Liver (tissue), 9 donors: ENCODE measurements around the gene ZBTB4. TPM values are rescaled to one million over a fixed set of nuclear protein-coding genes. Genes with fewer than 3 reads are reported as not detected.

Source experiments
- DNase-seq: peaks from one replicate; pipeline ENCODE4 v3.0.0-alpha.2; 2017; ENCODE audit warnings: low spot score
- H3K27ac ChIP-seq, 2 donors: one replicate each; pipeline ENCODE4 v1.7.0; 2013; ENCODE audit warnings: inconsistent platforms in 2 of 2, low read length in 2 of 2, control low read depth in 1 of 2, low read depth in 1 of 2, mild to moderate bottlenecking in 1 of 2
- H3K27me3 ChIP-seq, 4 donors: one replicate each; pipeline versions ENCODE4 v1.6.1 to v1.7.0; 2013; ENCODE audit warnings: low read length in 3 of 4, inconsistent platforms in 1 of 4, mild to moderate bottlenecking in 1 of 4, moderate library complexity in 1 of 4; ENCODE audit not compliant: control insufficient read depth in 4 of 4, insufficient read depth in 4 of 4
- H3K36me3 ChIP-seq, 4 donors: one replicate each; pipeline versions ENCODE4 v1.6.1 to v1.7.0; 2013; ENCODE audit warnings: low read length in 3 of 4, mild to moderate bottlenecking in 3 of 4, low read depth in 1 of 4, moderate library complexity in 1 of 4; ENCODE audit not compliant: control insufficient read depth in 4 of 4, insufficient read depth in 3 of 4
- H3K4me1 ChIP-seq, 4 donors: one replicate each; pipeline versions ENCODE4 v1.6.1 to v1.7.0; 2013; ENCODE audit warnings: low read length in 3 of 4, mild to moderate bottlenecking in 3 of 4, moderate library complexity in 1 of 4; ENCODE audit not compliant: control insufficient read depth in 4 of 4, insufficient read depth in 4 of 4
- H3K4me3 ChIP-seq, 3 donors: one replicate each; pipeline versions ENCODE4 v1.6.1 to v1.7.0; 2013; ENCODE audit warnings: low read length in 3 of 3, control low read depth in 1 of 3, low read depth in 1 of 3, mild to moderate bottlenecking in 1 of 3
- H3K9ac ChIP-seq, 2 donors: one replicate each; pipeline ENCODE4 v1.7.0; 2013; ENCODE audit warnings: low read length in 2 of 2, mild to moderate bottlenecking in 2 of 2, moderate library complexity in 2 of 2, control low read depth in 1 of 2, low read depth in 1 of 2
- H3K9me3 ChIP-seq, 4 donors: one replicate each; pipeline versions ENCODE4 v1.6.1 to v1.7.0; 2013; ENCODE audit warnings: low read length in 3 of 4; ENCODE audit not compliant: control insufficient read depth in 4 of 4
- EGR1 ChIP-seq, 2 donors: IDR thresholded peaks; 2 replicates each; pipeline ENCODE4 v1.6.1; 2016 to 2018; ENCODE audit warnings: antibody characterized with exemption in 2 of 2, low read depth in 2 of 2
- FOXA1 ChIP-seq: IDR thresholded peaks from 2 replicates; pipeline ENCODE4 v1.6.1; 2016; ENCODE audit warnings: antibody characterized with exemption
- FOXA2 ChIP-seq: IDR thresholded peaks from 2 replicates; pipeline ENCODE4 v1.6.1; 2016; ENCODE audit warnings: antibody characterized with exemption
- GABPA ChIP-seq, 2 donors: IDR thresholded peaks in 1 of 2; conservative IDR thresholded peaks in 1 of 2; 2 replicates each; pipeline ENCODE4 v1.6.1; 2016; ENCODE audit warnings: antibody characterized with exemption in 2 of 2, mild to moderate bottlenecking in 1 of 2, moderate library complexity in 1 of 2
- HNF4A ChIP-seq, 2 donors: conservative IDR thresholded peaks; 2 replicates each; pipeline ENCODE4 v1.6.1; 2016; ENCODE audit warnings: antibody characterized with exemption in 2 of 2, mild to moderate bottlenecking in 2 of 2
- JUND ChIP-seq, 2 donors: IDR thresholded peaks; 2 replicates each; pipeline ENCODE4 v1.6.1; 2016; ENCODE audit warnings: antibody characterized with exemption in 2 of 2
- NR2F2 ChIP-seq: IDR thresholded peaks from 2 replicates; pipeline ENCODE4 v1.6.1; 2016; ENCODE audit warnings: antibody characterized with exemption
- RAD21 ChIP-seq, 2 donors: IDR thresholded peaks; 2 replicates each; pipeline ENCODE4 v1.6.1; 2016; ENCODE audit warnings: antibody characterized with exemption in 2 of 2, mild to moderate bottlenecking in 2 of 2
- REST ChIP-seq: IDR thresholded peaks from 2 replicates; pipeline ENCODE4 v1.6.1; 2016; ENCODE audit warnings: antibody characterized with exemption, mild to moderate bottlenecking
- RXRA ChIP-seq, 2 donors: IDR thresholded peaks; 2 replicates each; pipeline ENCODE4 v1.6.1; 2017 to 2018; ENCODE audit warnings: antibody characterized with exemption in 2 of 2, mild to moderate bottlenecking in 1 of 2
- SP1 ChIP-seq: IDR thresholded peaks from 2 replicates; pipeline ENCODE4 v1.6.1; 2018; ENCODE audit warnings: antibody characterized with exemption, mild to moderate bottlenecking
- TAF1 ChIP-seq: conservative IDR thresholded peaks from 2 replicates; pipeline ENCODE4 v1.6.1; 2016; ENCODE audit warnings: antibody characterized with exemption, mild to moderate bottlenecking
- YY1 ChIP-seq: IDR thresholded peaks from 2 replicates; pipeline ENCODE4 v1.6.1; 2016; ENCODE audit warnings: antibody characterized with exemption, mild to moderate bottlenecking
- ZBTB33 ChIP-seq: IDR thresholded peaks from 2 replicates; pipeline ENCODE4 v1.6.1; 2016; ENCODE audit warnings: antibody characterized with exemption
- WGBS: extraction: QIAGEN DNeasy Blood & Tissue Kit; methylation state at CpG from one replicate; pipeline ENCODE4 v1.1.7; 2013; 5-methylcytosine and 5-hydroxymethylcytosine counted together
- polyA plus RNA-seq, 2 donors: library from polyadenylated mRNA; stranded (reverse) in 1 of 2; unstranded in 1 of 2; fragments of 200-250 nt in 1 of 2; fragments of >200 nt in 1 of 2; fragmentation: Nextera tagmentation in 1 of 2; extraction: Ambion mirVana in 1 of 2; gene quantifications; one replicate each; pipeline versions ENCODE4 v1.2.1 to v1.2.3, GENCODE V29; 2013 to 2015
- total RNA-seq, 2 donors: library from RNA; depleted of rRNA; stranded (reverse); fragments of >200 nt; gene quantifications; one replicate each; pipeline ENCODE4 v1.2.3, GENCODE V29; 2014
- TF ChIP-seq, protein P1 (sequence below): fragments of 150-350 bp; IDR thresholded peaks from 2 replicates; pipeline ENCODE4 v1.5.1; 2017; ENCODE audit warnings: improper control_type of control experiment, low read depth, low read length; ENCODE audit not compliant: missing input control
- TF ChIP-seq, protein P2 (sequence below): IDR thresholded peaks from 2 replicates; pipeline ENCODE4 v1.6.1; 2016; ENCODE audit warnings: antibody characterized with exemption
- TF ChIP-seq, protein P3 (sequence below): IDR thresholded peaks from 2 replicates; pipeline ENCODE4 v1.6.1; 2016; ENCODE audit warnings: antibody characterized with exemption
- donor health status: healthy.
- donor health status: healthy.
- donor health status: healthy.
- donor health status: healthy.
- donor health status: healthy.

Gene ZBTB4
- total and polyA plus RNA-seq, 4 donors = 1.5 to 6.0 (median 5.1) TPM

GRCh38 chr17:7465597-7466275 is 13.7 kb downstream of the ZBTB4 start:
- Histone ChIP-seq H3K27me3 (no peaks in the 10 kb centered on the region), H3K4me3 (no peak overlapping the region), H3K36me3 (peaks cover 0 to 12% (median 3%) of the 10 kb centered on the region in 4 donors), H3K9me3 (no peaks in the 10 kb centered on the region), H3K9ac (no peak overlapping the region), H3K4me1 (peaks cover 0 to 20% (median 11%) of the 10 kb centered on the region in 4 donors), H3K27ac (no peak overlapping the region)
- TF ChIP-seq JUND (IDR thresholded peaks at IDR 0.05) = no peak
- TF ChIP-seq FOXA1 = no peak
- TF ChIP-seq TAF1 = no peak
- no peak for TF ChIP-seq HNF4A (conservative IDR thresholded peaks at IDR 0.05)
- TF ChIP-seq GABPA (IDR thresholded peaks at IDR 0.05 in 1 of 2, conservative IDR thresholded peaks at IDR 0.05 in 1 of 2) = no peak
- TF ChIP-seq SP1 = no peak
- TF ChIP-seq, protein P1, sequence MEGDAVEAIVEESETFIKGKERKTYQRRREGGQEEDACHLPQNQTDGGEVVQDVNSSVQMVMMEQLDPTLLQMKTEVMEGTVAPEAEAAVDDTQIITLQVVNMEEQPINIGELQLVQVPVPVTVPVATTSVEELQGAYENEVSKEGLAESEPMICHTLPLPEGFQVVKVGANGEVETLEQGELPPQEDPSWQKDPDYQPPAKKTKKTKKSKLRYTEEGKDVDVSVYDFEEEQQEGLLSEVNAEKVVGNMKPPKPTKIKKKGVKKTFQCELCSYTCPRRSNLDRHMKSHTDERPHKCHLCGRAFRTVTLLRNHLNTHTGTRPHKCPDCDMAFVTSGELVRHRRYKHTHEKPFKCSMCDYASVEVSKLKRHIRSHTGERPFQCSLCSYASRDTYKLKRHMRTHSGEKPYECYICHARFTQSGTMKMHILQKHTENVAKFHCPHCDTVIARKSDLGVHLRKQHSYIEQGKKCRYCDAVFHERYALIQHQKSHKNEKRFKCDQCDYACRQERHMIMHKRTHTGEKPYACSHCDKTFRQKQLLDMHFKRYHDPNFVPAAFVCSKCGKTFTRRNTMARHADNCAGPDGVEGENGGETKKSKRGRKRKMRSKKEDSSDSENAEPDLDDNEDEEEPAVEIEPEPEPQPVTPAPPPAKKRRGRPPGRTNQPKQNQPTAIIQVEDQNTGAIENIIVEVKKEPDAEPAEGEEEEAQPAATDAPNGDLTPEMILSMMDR = no peak
- no peak for TF ChIP-seq YY1
- no peak for TF ChIP-seq RAD21 (IDR thresholded peaks at IDR 0.05)
- no peak for TF ChIP-seq FOXA2
- TF ChIP-seq NR2F2 = no peak
- TF ChIP-seq, protein P2, sequence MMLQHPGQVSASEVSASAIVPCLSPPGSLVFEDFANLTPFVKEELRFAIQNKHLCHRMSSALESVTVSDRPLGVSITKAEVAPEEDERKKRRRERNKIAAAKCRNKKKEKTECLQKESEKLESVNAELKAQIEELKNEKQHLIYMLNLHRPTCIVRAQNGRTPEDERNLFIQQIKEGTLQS = no peak
- DNase-seq = no peak
- 95% methylated on average over 33 of the region's 33 CpGs for WGBS

GRCh38 chr17:7464081-7464480 is 15.3 kb downstream of the ZBTB4 start:
- Histone ChIP-seq H3K27ac (no peak overlapping the region), H3K9me3 (no peaks in the 10 kb centered on the region), H3K9ac (no peak overlapping the region), H3K4me3 (no peak overlapping the region), H3K36me3 (peaks cover 0 to 12% (median 3%) of the 10 kb centered on the region in 4 donors), H3K27me3 (no peaks in the 10 kb centered on the region), H3K4me1 (peaks cover 0 to 13% (median 8%) of the 10 kb centered on the region in 4 donors)
- DNase-seq = no peak
- TF ChIP-seq FOXA2 (no peak), TAF1 (no peak)
- WGBS = 96% methylated on average over 9 of the region's 9 CpGs

DNA sequence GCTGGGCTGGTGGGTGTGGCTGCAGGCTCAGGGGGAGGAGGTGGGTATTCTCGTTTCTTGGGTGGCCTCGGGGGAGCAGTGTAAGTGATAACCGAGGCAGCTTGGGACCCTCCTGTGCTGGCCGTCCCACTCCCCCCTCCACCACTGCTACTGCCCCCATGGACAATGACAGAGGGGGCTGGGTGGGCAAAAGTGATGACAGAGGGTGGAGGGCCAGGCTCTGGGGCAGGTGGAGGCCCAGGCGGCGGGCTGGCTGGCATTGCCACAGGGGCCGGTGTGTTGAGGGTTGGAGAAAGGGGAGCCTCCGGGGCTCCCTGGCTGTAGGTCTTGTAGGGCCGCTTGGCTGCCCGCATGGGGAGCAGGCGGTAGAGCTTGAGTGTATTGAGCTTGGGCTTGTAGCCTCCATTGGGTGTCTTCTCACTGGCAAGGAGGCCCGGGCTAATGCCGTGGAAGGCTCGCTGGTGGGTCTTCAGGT is 16.0 kb downstream of the ZBTB4 start:
- no peak overlapping the region for H3K9ac ChIP-seq
- no peaks in the 10 kb centered on the region for H3K9me3 ChIP-seq
- H3K4me3 ChIP-seq = no peak overlapping the region
- WGBS = 94% methylated on average over 14 of the region's 14 CpGs
- DNase-seq = no peak
- peaks cover 0 to 12% (median 3%) of the 10 kb centered on the region in 4 donors for H3K36me3 ChIP-seq
- peaks cover 0 to 13% (median 8%) of the 10 kb centered on the region in 4 donors for H3K4me1 ChIP-seq
- no peaks in the 10 kb centered on the region for H3K27me3 ChIP-seq
- H3K27ac ChIP-seq = no peak overlapping the region
- TF ChIP-seq EGR1 (IDR thresholded peaks at IDR 0.05; ENCODE audit: low read depth in 2 of 2) = no peak
- no peak for TF ChIP-seq GABPA (IDR thresholded peaks at IDR 0.05 in 1 of 2, conservative IDR thresholded peaks at IDR 0.05 in 1 of 2)
- no peak for TF ChIP-seq HNF4A (conservative IDR thresholded peaks at IDR 0.05)
- no peak for TF ChIP-seq SP1
- TF ChIP-seq, protein P3, sequence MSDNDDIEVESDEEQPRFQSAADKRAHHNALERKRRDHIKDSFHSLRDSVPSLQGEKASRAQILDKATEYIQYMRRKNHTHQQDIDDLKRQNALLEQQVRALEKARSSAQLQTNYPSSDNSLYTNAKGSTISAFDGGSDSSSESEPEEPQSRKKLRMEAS = no peak
- TF ChIP-seq, protein P1 = no peak
- no peak for TF ChIP-seq REST
- TF ChIP-seq RXRA (IDR thresholded peaks at IDR 0.05) = no peak
- TF ChIP-seq TAF1 = no peak
- TF ChIP-seq ZBTB33 = no peak
